ENCODE measurements around the gene SPA17. TPM values are rescaled to one million over a fixed set of nuclear protein-coding genes. Genes with fewer than 3 reads are reported as not detected.

Gene SPA17
- total RNA-seq, 1 donor from 2014 or later: 3.0 TPM

- Histone ChIP-seq H3K4me3 (no peak overlapping the region), H3K9me3 (replicated peaks) (no peaks in the 10 kb centered on the region), H3K36me3 (peaks cover 16% of the 10 kb centered on the region), H3K27me3 (ENCODE audit: low read depth) (no peaks in the 10 kb centered on the region), H3K4me1 (peaks cover 7% of the 10 kb centered on the region), H3K27ac (replicated peaks) (no peak overlapping the region)
- intact Hi-C loops (cut with micrococcal nuclease): no loop called here
- TF ChIP-seq CTCF (IDR thresholded peaks at IDR 0.05; ENCODE audit: borderline replicate concordance): no peak
- DNase-seq: no peak
Observed at GRCh38 chr11:124643042-124643604, 30.6 kb upstream of the SPA17 start.

- Histone ChIP-seq H3K9me3 (replicated peaks) (no peaks in the 10 kb centered on the region), H3K27me3 (ENCODE audit: low read depth) (no peaks in the 10 kb centered on the region), H3K36me3 (peaks cover 10% of the 10 kb centered on the region), H3K4me3 (no peak overlapping the region), H3K4me1 (peaks cover 7% of the 10 kb centered on the region), H3K27ac (replicated peaks) (no peak overlapping the region)
- intact Hi-C loops (cut with micrococcal nuclease): no loop called here
- no peak for TF ChIP-seq CTCF (IDR thresholded peaks at IDR 0.05; ENCODE audit: borderline replicate concordance)
- DNase-seq: no peak
Observed at GRCh38 chr11:124643605-124644425, 29.9 kb upstream of the SPA17 start.

GRCh38 chr11:124644426-124645280 lies 29.1 kb upstream of the SPA17 start:
- H3K9me3 ChIP-seq (replicated peaks): no peaks in the 10 kb centered on the region
- H3K36me3 ChIP-seq: peaks cover 10% of the 10 kb centered on the region
- peak; percentile 86 for TF ChIP-seq CTCF (IDR thresholded peaks at IDR 0.05; ENCODE audit: borderline replicate concordance)
- no peak overlapping the region for H3K27ac ChIP-seq (replicated peaks)
- peak; percentile 34 for DNase-seq
- H3K27me3 ChIP-seq (ENCODE audit: low read depth): no peaks in the 10 kb centered on the region
- peak overlapping the region; percentile 34 for H3K4me3 ChIP-seq
- intact Hi-C loops (cut with micrococcal nuclease): no loop called here
- peaks cover 7% of the 10 kb centered on the region for H3K4me1 ChIP-seq

GRCh38 chr11:124646148-124646547 lies 27.6 kb upstream of the SPA17 start:
- TF ChIP-seq CTCF (IDR thresholded peaks at IDR 0.05; ENCODE audit: borderline replicate concordance): no peak
- peaks cover 13% of the 10 kb centered on the region for H3K36me3 ChIP-seq
- H3K4me3 ChIP-seq: no peak overlapping the region
- DNase-seq: no peak
- no peaks in the 10 kb centered on the region for H3K9me3 ChIP-seq (replicated peaks)
- H3K27ac ChIP-seq (replicated peaks): no peak overlapping the region
- no peaks in the 10 kb centered on the region for H3K27me3 ChIP-seq (ENCODE audit: low read depth)
- intact Hi-C loops (cut with micrococcal nuclease): no loop called here
- peaks cover 7% of the 10 kb centered on the region for H3K4me1 ChIP-seq

- intact Hi-C loops (cut with micrococcal nuclease): no loop called here
- no peak for DNase-seq
- Histone ChIP-seq H3K27me3 (ENCODE audit: low read depth) (no peaks in the 10 kb centered on the region), H3K27ac (replicated peaks) (no peak overlapping the region), H3K36me3 (peaks cover 21% of the 10 kb centered on the region), H3K9me3 (replicated peaks) (no peaks in the 10 kb centered on the region), H3K4me1 (peaks cover 7% of the 10 kb centered on the region), H3K4me3 (no peak overlapping the region)
- no peak for TF ChIP-seq CTCF (IDR thresholded peaks at IDR 0.05; ENCODE audit: borderline replicate concordance)
Observed at GRCh38 chr11:124648610-124649009, 25.1 kb upstream of the SPA17 start.
